Gastrocnemius medialis (tissue), 4 donors: Measurements from ENCODE around the gene PRPF40A. TPM values are rescaled to one million over a fixed set of nuclear protein-coding genes. Genes with fewer than 3 reads are reported as not detected.

Experiments used
- ATAC-seq, 2 donors: fragments of 150-250 bp; one replicate each; pipeline ENCODE4 v1.9.1; 2016
- DNase-seq, 2 donors: peaks; one replicate each; pipeline ENCODE4 v3.0.0-alpha.2; 2019
- H3K27ac ChIP-seq, 4 donors: fragments of 200-600 bp; sonication (generic); 1 replicate in 1 of 4; 2 replicates in 3 of 4; pipeline ENCODE4 v1.5.1; 2016 to 2018; ENCODE audit warnings: mild to moderate bottlenecking in 2 of 4, moderate library complexity in 1 of 4
- H3K27me3 ChIP-seq, 3 donors: fragments of 200-600 bp; sonication (generic) in 2 of 3; 1 replicate in 1 of 3; 2 replicates in 2 of 3; pipeline versions ENCODE4 v1.5.1 to v1.6.0; 2016 to 2019; ENCODE audit warnings: mild to moderate bottlenecking in 1 of 3, moderate library complexity in 1 of 3
- H3K36me3 ChIP-seq, 2 donors: fragments of 200-600 bp; sonication (generic) in 1 of 2; one replicate each; pipeline ENCODE4 v1.5.1; 2017 to 2018
- H3K4me1 ChIP-seq, 2 donors: fragments of 200-600 bp; sonication (generic) in 1 of 2; one replicate each; pipeline ENCODE4 v1.5.1; 2016 to 2017; ENCODE audit warnings: mild to moderate bottlenecking in 2 of 2
- H3K4me3 ChIP-seq, 4 donors: fragments of 200-600 bp; sonication (generic) in 3 of 4; 1 replicate in 1 of 4; 2 replicates in 3 of 4; pipeline ENCODE4 v1.5.1; 2016 to 2019; ENCODE audit warnings: mild to moderate bottlenecking in 2 of 4
- H3K9me3 ChIP-seq, 3 donors: fragments of 200-600 bp; sonication (generic) in 2 of 3; 1 replicate in 1 of 3; 2 replicates in 2 of 3; pipeline ENCODE4 v1.5.1; 2016 to 2019
- POLR2A ChIP-seq, 2 donors: fragments of 450-650 bp; IDR thresholded peaks; one replicate each; pipeline ENCODE4 v1.6.1; 2017; ENCODE audit warnings: antibody characterized with exemption in 2 of 2, mild to moderate bottlenecking in 2 of 2, moderate library complexity in 2 of 2
- in situ Hi-C, 4 donors: fragments of 200-750 bp; cut with MboI; loops; one replicate each; pipeline versions ENCODE4 v1.15.0 to v1.8.0; 2017; ENCODE audit warnings: low sequenced_read_pairs in 4 of 4
- intact Hi-C: fragments of 100-400 bp; cut with DNase I; formaldehyde crosslinking; loops from one replicate; pipeline ENCODE4 v1.15.1; 2023; ENCODE audit warnings: low total_unique reads
- total RNA-seq, 4 donors: library from RNA; depleted of rRNA; stranded (reverse); fragments of >200 nt; gene quantifications; one replicate each; pipeline versions ENCODE4 v1.1.0 to v1.2.3, GENCODE V29; 2016
- TF ChIP-seq, protein P1 (sequence below), 5 experiments: fragments of 450-650 bp in 3 of 5; fragments of 200-600 bp in 2 of 5; sonication (generic) in 2 of 5; IDR thresholded peaks in 4 of 5; conservative IDR thresholded peaks in 1 of 5; 1 replicate in 4 of 5; 2 replicates in 1 of 5; pipeline ENCODE4 v1.5.1; 2016 to 2019; ENCODE audit warnings: antibody characterized with exemption in 5 of 5, mild to moderate bottlenecking in 3 of 5, moderate library complexity in 3 of 5

Gene PRPF40A
- total RNA-seq, 4 donors from 2014 or later = 65.3 to 78.0 (median 69.9) TPM

DNA sequence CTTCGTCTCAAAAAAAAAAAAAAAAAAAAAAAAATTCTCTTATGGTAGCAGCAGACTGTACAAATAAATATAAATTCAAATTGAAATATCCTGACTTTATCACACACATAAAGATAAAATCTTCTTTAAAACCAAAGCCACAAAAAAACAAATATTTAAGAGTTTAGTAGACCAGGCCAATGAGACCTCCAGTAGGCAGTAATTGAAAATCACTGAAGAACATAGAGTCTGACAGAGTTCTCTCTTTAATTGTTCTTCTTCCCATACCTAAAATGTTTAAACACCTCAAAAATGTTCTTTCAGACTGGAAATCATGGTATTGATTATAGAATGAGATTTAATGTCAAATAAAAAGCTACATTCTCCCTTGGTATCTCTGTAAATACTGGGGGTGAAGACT, 20.8 kb downstream of the PRPF40A start:
- Histone ChIP-seq H3K4me1 (peaks cover 0 to 3% of the 10 kb centered on the region in 2 donors), H3K27me3 (no peaks in the 10 kb centered on the region), H3K36me3 (peaks cover 0 to 25% of the 10 kb centered on the region in 2 donors), H3K27ac (no peak overlapping the region), H3K9me3 (no peaks in the 10 kb centered on the region), H3K4me3 (no peak overlapping the region)
- ATAC-seq (no peak), DNase-seq (no peak)
- in situ Hi-C loops = no loop called here
- TF ChIP-seq, protein P1, sequence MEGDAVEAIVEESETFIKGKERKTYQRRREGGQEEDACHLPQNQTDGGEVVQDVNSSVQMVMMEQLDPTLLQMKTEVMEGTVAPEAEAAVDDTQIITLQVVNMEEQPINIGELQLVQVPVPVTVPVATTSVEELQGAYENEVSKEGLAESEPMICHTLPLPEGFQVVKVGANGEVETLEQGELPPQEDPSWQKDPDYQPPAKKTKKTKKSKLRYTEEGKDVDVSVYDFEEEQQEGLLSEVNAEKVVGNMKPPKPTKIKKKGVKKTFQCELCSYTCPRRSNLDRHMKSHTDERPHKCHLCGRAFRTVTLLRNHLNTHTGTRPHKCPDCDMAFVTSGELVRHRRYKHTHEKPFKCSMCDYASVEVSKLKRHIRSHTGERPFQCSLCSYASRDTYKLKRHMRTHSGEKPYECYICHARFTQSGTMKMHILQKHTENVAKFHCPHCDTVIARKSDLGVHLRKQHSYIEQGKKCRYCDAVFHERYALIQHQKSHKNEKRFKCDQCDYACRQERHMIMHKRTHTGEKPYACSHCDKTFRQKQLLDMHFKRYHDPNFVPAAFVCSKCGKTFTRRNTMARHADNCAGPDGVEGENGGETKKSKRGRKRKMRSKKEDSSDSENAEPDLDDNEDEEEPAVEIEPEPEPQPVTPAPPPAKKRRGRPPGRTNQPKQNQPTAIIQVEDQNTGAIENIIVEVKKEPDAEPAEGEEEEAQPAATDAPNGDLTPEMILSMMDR (IDR thresholded peaks at IDR 0.05 in 4 of 5, conservative IDR thresholded peaks at IDR 0.05 in 1 of 5) = no peak
- no peak for TF ChIP-seq POLR2A (IDR thresholded peaks at IDR 0.05)
- intact Hi-C loops = no loop called here

DNA sequence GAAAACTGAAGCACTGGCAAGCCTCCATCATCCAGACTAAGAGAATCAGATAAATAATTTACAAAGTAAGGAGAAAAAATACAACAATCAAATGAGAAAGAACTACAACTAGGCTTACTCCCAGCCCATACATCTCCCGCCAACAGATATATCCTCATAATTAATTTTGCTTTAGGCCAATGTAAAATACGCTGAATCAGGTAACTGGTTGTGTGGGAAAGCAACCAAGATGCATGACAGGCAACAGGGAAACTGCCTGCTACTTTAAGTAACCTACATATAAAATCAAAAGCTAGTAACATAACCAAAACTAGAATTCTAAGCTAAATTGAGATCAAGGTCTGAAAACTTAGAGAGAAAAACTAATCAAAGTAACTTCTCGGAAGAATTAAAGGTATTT, 21.5 kb downstream of the PRPF40A start:
- TF ChIP-seq, protein P1 (IDR thresholded peaks at IDR 0.05 in 4 of 5, conservative IDR thresholded peaks at IDR 0.05 in 1 of 5) = no peak
- TF ChIP-seq POLR2A (IDR thresholded peaks at IDR 0.05) = no peak
- intact Hi-C loops = no loop called here
- Histone ChIP-seq H3K36me3 (peaks cover 0 to 22% of the 10 kb centered on the region in 2 donors), H3K27me3 (no peaks in the 10 kb centered on the region), H3K4me3 (no peak overlapping the region), H3K27ac (no peak overlapping the region), H3K9me3 (no peaks in the 10 kb centered on the region), H3K4me1 (peaks cover 0 to 3% of the 10 kb centered on the region in 2 donors)
- in situ Hi-C loops = no loop called here
- ATAC-seq (no peak), DNase-seq (no peak)

DNA sequence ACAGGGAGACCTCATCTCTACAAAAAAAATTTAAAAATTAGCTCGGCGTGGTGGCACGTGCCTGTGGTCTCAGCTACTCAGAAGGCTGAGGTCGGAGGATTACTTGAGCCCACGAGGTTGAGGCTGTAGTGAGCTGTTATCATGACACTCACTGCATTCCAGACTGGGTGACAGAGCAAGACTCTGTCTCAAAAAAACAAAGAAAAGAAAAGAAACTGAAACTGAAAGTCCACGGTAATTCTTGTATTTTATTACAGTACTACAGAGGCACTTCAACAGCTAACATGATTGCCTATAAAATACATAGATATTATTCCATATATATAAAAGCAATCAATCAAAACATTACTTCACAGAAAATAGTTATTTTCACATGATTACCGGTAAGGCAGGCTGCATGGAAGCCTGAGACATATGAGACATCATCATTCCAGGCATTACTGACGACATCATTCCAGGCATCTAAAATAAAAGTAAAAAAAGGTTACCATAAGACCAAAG, 23.1 kb downstream of the PRPF40A start:
- TF ChIP-seq, protein P1 (IDR thresholded peaks at IDR 0.05 in 4 of 5, conservative IDR thresholded peaks at IDR 0.05 in 1 of 5) = no peak
- no peak for TF ChIP-seq POLR2A (IDR thresholded peaks at IDR 0.05)
- H3K27ac ChIP-seq = peak overlapping the region; percentile 15 to 22 (median 19)
- peak overlapping the region; percentile 2 to 33 (median 19) for H3K4me3 ChIP-seq
- peaks cover 0 to 22% of the 10 kb centered on the region in 2 donors for H3K36me3 ChIP-seq
- intact Hi-C loops = no loop called here
- H3K4me1 ChIP-seq = peaks cover 0 to 3% of the 10 kb centered on the region in 2 donors
- DNase-seq (no peak), ATAC-seq (peak in 1 of 2 donors; percentile 30)
- no peaks in the 10 kb centered on the region for H3K9me3 ChIP-seq
- in situ Hi-C loops = no loop called here
- no peaks in the 10 kb centered on the region for H3K27me3 ChIP-seq

DNA sequence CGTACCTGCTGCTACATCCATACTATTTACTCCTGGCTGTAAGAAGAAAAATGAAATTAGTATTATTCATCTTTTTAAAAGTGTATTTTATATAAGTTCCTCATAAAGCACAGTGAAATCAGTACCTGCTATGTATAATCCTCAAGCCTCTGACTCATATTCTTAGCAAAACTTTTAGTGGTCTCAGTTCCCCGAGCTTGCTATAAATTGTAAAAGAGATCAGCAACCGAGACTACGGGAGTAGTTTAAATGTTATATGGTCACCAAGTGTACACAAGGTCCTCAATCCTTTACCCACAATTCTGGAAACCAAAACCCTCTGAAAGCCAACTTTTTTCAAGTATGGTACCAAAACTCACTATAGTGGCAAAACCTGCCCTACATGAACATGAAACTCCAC, 24.2 kb downstream of the PRPF40A start:
- Histone ChIP-seq H3K27ac (no peak overlapping the region), H3K4me1 (peaks cover 0 to 3% of the 10 kb centered on the region in 2 donors), H3K9me3 (no peaks in the 10 kb centered on the region), H3K36me3 (peaks cover 0 to 22% of the 10 kb centered on the region in 2 donors), H3K4me3 (no peak overlapping the region), H3K27me3 (no peaks in the 10 kb centered on the region)
- no peak for ATAC-seq
- intact Hi-C loops = no loop called here
- in situ Hi-C loops = no loop called here
- no peak for TF ChIP-seq POLR2A (IDR thresholded peaks at IDR 0.05)
- TF ChIP-seq, protein P1 (IDR thresholded peaks at IDR 0.05 in 4 of 5, conservative IDR thresholded peaks at IDR 0.05 in 1 of 5) = no peak
- DNase-seq = no peak

DNA sequence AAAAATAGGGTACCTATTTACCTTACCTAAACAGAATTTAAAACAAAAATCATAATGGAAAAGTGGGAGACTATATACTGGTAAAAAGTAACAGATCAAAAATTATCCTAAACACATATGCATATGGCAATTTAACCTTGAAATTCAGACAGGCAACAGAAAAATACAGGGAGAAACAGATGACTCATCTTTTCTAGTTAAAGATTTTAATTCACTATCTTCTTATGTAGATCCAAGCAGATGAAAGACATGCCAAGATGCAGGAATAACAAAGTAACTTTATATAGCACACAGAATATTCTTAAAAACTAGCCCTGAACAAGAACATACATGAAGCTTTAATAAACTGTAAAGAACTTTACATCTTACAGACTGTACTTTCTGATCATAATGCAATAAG, 30.9 kb downstream of the PRPF40A start:
- TF ChIP-seq, protein P1 (IDR thresholded peaks at IDR 0.05 in 4 of 5, conservative IDR thresholded peaks at IDR 0.05 in 1 of 5) = no peak
- no peak for TF ChIP-seq POLR2A (IDR thresholded peaks at IDR 0.05)
- H3K27ac ChIP-seq = no peak overlapping the region
- DNase-seq (no peak), ATAC-seq (no peak)
- no peak overlapping the region for H3K4me3 ChIP-seq
- intact Hi-C loops = no loop called here
- in situ Hi-C loops = no loop called here
- no peaks in the 10 kb centered on the region for H3K9me3 ChIP-seq
- H3K4me1 ChIP-seq = no peaks in the 10 kb centered on the region
- H3K36me3 ChIP-seq = no peaks in the 10 kb centered on the region
- no peaks in the 10 kb centered on the region for H3K27me3 ChIP-seq
